Activated T-helper 9 cell treated with anti-CD3 and anti-CD28 coated beads, Interleukin-2, amount 50 U/mL, for 16 hours (primary cell): Measurements from ENCODE around the gene FBXW11.
A peak's percentile ranks its signal among the peaks of the same experiment; 100 is the strongest.
"Not testable (repeated sequence)": the region's sequence is repeated elsewhere in the genome, so short reads cannot be mapped to it uniquely, and the experiment has no call there.

Experiments used
- DNase-seq: peaks from one replicate; pipeline ENCODE4 v3.0.0-alpha.2; 2020; ENCODE audit warnings: low read depth

Gene FBXW11

DNA sequence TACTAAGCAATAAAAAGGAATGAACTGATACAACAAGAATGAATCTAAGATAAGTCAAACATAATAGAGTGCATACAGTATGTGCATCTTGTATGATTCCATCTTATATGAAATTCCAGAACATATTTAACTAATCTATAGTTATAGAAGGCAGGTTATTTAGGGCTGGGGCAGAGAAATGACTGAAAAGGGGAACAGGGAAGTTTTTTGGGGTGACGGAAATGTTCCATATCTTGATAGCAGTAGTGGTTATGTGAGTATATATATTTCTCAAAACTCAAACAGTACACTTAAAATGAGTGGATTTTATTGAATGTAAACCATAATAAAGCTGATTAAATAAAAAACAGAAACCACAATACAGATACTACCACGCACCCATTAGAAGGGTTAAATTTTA is 24.6 kb downstream of the FBXW11 start:
- DNase-seq = no peak

DNA sequence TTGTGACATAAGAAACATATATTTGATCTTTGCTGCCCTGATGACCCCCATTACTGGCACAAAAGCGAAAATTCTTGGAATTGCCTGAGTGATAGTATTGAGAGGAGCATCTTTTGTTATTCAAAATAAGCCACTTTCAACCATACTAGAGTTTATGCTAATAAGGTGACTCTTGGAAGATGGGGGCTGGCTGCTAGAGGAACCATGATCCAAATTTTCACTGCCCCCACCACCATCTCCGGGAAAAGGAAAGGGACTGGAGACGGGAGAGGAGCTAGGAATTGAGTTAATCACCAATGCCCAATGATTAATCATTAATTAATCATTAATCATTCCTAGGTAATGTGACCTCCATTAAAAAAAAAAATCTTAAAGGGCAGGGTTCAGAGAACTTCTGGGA is 25.6 kb downstream of the FBXW11 start:
- DNase-seq = no peak

DNA sequence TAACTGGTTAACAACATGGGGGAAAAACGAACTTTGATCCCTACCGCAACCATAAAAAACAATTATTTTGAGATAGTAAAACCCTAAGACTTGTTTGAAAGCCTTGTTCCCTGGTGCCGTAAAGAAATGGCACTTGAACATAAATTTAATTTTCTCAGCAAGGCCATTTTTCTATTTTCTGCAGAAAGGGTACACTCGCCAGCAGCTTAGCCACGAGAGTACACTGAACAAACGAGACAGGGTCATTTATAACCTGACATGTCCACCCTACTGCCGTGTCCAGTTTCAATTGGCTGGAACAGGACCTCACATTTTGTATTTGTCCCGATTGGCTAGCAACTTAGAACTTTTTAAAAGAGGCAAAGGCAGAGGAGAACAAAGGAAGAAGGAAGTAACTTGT is 26.8 kb downstream of the FBXW11 start:
- DNase-seq = no peak

DNA sequence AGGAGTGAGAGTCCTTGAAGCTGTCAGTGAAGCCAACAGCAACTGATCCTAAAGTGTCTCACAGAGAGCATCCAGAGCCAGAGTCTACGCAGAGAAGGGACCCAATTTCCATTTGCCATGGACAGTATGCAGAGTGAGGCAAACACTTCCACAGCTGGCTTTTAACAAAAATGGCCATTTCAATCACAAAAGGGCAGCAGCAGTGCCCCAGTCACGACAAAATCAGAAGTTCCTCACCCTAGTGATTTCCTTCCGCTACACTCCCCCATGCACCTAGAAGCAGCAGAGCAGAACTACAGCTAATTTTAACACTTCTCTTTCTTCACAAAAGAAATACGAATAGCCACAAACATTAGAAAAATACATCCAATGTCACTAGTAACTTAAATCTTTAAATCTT is 27.9 kb downstream of the FBXW11 start:
- DNase-seq = no peak

DNA sequence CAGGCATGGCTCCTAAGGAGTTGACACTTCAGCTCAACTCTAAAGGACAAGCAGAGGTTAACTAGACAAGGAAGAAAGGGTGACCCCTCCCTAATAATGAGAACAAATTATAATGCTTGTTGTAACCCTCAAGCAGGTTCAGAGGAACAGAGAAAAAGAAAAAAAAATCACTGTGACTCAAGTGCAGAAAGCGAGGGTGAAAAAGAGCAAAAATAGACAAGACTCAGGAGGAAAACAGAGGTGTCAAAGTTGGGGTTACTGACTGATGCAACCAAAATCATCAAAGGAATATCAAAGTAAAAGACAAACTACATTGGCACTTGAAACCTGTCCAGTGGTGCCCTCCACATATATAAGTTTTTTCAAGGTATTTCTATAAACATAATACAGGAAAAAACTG is 28.4 kb downstream of the FBXW11 start:
- no peak for DNase-seq

DNA sequence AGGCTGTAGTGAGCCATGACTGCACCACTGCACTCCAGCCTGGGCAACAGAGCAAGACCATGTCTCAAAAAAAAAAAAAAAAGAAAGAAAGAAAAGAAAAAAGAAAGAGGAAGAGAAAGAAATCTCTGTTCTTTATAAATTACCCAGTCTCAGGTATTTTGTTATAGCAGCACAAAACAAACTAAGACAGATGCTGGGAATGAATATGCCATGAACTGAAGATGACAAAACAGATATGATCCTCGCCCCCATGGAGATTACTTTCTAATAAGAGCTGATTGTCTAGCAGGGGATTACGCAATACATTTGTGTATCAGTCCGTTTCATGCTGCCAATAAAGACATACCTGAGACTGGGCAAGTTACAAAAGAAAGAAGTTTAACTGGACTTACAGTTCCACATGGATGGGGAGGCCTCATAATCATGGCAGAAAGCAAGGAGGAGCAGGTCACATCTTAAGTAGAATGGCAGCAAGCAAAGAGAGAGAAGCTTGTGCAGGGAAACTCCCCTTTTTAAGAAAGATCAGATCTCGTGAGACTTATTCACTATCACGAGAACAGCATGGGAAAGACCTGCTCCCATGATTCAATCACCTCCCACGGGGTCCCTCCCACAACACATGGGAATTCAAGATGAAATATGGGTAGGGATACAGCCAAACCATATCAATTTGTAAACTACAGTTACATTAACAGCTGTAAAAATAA is 29.0 kb downstream of the FBXW11 start:
- DNase-seq = not testable (repeated sequence)

DNA sequence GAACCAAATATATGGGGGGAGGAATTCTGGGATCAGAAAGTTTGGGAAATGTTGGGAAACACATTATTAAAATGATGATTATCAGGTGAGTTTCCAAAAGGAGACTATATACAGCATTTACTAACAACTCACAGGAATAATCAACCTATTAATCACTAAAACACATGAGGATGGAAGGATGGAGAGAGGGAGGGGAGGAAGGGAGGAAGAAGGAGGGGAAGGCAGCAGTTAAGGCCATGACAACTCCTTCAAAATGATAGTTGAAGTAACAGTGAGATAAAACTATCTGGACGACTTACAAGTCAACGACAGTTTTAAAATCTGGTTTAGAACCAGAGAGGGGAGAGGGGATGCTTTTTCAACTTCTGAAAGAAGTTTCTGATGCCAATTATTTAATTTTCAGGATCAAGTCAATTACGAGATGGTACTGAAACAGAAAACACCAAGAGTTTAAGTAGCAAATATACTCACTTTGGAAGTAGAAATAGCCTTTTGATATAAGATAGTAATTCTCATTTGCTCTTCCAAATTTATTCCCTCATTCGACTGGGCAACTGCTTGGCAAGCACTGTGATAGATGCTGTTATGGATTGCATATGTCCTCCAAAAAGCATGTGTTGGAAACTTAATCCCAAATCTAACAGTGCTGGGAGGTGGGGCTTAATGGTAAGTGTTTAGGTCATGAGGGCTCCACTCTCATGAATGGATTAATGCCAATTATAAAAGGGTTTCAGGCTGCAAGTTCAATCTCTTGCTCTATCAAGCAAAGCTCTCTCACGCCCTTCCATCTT is 30.4 kb downstream of the FBXW11 start:
- DNase-seq = no peak

DNA sequence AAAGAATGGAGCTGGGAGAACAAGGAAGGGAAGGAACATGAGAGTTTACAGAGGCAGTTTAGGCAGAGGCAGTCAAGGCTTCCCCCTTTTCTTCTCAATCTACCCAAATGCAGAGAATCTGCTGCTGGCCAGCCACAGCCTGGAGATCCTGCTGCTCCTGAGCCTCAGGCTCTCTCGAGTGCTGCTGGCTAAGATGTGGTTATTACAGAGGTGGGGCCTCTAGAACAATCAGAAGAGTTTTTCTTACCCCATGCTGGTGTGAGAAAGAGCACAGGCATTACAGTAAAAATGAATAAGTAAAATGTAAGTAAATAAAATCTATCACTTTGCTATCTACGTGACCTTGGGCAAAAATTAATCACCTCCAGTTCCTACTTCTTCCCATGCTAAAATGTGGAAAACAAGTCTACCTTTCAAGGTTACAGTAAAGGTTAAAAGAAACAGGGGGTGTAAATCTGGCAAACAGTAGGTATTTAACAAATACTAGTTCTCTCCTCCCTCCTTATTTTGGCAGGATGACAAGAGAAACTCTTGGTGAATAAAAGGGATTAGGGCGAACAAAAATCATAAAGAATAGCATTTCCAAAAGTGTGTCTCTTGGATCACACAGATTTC is 31.1 kb downstream of the FBXW11 start:
- no peak for DNase-seq

DNA sequence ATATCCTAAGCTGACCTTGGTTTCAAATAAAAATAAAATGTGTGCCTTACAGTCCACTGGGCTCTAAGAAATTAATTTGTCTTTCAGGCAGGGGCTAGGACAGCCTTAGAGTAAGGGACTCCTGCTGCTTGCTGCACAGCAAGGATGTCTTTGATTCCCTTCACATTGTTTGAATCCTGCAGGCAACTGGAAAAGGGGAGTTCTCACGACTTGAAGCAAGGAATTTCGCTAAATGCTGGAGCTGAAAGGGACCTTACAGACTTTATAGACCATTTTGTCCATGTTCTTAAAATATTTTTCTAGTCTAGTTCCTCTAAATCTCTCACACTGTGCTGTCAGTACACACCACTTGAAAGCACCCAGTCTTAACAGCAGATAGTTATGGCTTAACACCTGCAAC is 35.6 kb downstream of the FBXW11 start:
- no peak for DNase-seq

DNA sequence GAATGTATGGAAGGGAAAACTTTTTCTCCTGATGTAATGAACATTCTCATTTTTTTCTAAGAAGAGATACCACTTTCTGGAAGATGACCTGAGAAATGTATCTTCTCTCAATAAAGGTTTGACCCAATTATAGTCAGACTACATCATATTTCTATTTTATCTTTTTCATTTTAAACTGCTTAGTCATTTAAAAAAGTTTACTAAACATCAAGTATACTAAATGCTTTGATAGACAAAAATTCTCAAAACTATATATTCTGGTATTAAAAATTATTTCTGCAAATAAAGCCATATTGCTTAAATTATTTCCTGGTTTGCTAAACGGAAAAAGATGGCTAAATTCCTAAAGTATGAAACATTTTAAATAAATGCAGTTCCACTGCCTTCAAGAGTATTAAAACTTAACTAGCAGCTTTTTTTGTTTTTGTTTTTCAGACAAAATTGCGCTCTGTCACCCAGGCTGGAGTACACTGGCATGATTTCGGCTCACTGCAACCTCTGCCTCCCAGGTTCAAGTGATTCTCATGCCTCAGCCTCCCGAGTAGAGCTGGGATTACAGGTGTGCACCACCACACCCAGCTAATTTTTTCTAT is 37.1 kb downstream of the FBXW11 start:
- DNase-seq = no peak

DNA sequence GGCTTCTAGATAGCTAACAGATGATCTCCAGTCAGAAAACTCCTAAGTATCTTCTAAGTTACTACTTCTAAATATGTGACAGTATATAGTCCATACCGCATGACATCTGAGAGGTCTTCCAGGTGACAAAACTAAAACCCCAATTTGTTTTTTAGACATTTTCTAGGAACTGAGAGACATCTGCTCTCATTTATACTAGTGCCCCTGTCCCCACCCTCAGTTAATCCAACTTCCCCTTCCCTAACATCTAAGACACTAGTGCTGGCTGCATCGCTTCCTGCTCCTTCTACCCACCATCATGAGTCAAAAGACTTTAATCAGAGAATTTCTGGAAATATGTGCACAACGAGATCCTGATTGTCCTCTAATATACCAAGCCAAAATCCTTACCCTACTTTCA is 37.9 kb downstream of the FBXW11 start:
- DNase-seq = no peak

DNA sequence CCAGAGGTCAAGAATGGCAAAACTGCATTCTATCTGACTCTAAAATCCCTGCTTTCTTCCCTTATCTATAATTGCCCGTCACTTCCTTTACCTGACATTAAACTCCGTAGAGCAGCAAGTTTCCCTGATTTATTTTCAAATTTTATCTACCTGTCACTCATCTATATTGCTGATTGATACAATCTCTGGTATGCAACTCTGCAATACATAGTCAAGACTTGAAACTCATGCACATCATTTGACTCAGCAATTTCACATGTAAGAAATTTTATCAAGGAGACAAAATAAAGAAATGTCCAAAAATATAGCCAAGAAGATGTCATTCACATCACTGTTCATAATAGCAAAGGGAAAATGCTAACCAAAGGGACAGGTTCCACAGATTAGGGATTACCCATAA is 39.5 kb downstream of the FBXW11 start:
- no peak for DNase-seq

DNA sequence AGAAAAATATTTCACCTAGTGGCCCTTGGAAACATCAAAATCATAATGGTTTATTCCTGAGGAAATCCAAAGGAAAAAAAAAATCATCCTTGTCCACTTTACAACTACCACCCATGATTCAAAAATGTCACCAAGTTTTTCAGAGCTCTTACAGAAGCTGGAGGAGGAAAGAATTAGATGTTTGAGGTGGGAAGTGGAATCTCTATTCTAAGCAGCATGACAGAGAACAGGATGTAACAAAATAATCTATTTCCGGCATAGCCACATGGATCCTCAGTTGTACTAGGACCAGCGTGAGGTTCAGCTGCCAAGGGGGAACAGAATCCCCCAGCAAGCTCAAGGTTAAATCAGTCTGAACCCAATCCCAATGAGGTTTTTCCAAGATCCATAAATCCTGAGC is 40.2 kb downstream of the FBXW11 start:
- no peak for DNase-seq

DNA sequence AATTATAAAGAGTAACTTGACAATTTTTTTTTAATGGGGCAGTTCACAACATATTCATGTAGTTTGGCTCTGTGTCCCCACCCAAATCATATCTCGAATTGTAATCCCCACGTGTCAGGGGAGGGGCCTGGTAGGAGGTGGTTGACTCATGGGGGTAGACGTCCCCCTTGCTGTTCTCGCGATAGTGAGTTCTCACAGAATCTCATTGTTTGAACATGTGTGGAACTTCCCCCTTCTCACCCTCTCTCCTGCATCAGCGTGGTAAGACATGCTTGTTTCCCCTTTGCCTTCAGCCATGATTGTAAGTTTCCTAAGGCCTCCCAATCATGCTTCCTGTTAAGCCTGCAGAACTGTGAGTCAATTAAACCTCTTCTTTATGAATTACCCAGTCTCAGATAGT is 40.7 kb downstream of the FBXW11 start:
- DNase-seq = peak; percentile 12

DNA sequence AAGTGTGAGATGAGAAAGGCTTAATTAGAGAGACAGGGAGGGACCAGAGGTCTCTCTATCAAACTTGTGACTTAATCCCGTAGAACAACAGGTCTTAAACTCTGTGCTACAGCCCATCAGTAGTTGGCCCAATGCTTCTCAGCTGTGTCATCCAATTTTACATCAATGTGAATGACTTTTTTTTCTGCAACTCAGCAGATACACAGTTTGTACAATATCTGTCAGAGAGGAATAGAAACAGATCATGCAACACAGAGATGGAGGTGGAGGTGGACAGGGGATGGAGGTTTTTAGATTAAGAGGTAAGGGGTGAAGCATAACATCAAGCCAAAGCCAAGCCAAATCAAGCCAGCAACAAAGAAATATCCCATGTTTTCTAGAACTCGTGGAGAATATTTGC is 43.0 kb downstream of the FBXW11 start:
- no peak for DNase-seq

DNA sequence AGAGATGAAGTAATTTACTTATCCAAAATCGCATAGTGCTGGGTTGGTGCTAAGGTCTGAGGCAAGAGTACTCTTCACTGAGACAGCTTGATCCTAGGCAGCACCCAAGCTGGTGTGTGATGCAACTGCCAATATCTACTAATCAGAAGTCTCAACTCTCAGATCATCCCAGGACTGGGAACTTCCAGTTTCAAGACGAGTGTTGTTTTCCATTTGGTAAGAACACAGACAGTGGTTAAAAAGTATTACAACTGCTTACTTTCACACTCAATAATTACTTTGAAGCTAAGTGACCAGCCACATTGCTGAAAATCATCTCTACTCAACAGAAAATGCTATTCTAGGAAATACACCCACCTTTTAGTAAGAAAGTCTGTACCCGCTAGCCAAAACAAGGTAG is 45.3 kb downstream of the FBXW11 start:
- no peak for DNase-seq

DNA sequence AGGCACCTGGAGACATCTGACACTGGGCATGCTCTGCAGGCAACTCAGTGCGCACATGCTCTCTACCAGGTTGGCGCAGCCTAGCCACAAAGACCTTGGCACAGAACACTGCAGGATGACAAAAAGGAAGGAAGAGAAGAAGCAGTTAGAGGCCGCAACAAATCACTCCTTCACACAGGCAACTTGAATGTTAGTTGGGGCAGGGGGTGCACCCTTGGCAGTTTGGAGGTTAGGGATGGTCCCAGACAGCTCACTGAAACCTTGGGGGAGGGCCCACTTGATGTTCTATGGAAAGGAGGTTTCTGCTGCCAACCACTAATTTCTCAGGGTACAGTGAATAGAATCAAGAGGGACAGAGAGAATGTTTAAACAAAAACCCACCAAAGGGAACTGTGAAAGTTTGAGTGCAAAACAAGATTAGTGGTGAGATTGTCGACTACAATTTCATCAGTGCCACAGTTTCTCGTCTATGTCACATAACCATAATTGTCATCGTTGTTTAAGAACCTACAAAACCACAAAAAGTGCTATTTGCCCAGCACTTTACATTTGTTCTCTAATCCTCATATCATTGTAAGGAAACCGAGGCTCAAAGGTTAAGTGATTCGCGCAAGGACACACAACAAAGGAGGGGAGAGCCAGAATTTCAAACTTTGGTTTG is 48.7 kb downstream of the FBXW11 start:
- peak; percentile 11 for DNase-seq

DNA sequence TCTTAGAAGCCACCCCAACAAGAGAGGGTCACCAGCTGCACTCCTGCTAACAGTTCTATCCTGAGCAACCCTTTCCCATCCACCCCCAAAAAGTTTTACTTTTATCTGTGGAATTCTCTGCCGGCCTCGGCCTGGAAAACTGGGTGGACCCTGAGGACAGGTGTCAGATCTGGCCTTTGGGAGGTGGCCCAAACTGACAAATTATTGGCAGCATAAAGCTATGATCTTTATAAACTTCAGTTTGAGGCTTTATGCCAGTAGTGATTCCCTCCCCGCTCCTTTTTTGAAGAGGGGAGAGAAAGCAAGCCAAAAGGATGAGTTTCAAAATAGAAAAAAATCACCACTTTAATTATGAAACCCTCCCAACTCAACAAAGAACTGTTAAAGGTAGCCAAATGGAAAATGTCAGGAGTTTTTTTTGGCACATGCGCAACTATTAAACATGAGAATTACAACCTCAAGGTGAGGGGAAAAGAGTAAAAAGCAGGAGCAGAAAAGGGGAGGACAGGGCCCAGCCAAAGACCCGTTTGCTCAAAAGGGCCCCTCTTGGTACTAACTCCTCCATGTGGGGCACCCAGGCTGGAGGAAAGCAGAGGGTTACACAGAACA is 49.4 kb downstream of the FBXW11 start:
- no peak for DNase-seq

DNA sequence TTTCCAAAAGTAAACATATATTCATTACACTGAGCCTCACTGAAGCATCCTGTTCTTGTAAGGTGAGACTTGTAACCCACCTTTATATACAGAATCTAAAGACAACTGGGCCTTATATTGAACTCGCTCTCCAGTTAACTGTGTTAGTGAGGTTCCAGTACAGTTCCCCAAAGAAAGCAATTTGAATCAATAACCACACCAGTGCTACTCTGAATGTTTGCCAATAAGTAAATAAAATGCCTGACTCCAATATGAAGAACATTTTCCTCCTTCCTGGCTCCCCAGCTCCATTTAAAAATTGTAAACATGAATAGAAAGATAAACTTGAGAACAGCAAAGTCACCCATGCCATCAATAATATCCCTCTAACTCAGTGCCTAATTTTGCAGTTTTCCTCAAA is 50.1 kb downstream of the FBXW11 start:
- no peak for DNase-seq

DNA sequence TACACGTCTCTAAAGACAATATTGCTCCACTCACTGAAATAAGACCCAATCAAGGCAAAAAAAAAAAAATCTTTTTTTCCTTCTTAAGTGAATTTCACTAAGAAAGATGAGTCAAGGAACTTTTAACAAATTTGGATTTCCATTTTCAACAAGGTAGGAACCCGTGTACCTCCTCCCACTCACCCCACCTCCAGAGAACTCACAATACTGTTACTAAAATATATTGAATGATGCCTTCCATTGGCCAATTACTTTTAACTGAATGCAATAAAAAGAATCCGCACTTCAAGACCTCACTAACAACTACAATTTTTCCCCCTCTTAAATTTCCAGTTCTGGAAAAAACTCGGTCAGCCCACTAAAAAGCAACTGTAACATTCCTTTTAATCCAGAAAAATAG is 50.7 kb downstream of the FBXW11 start:
- DNase-seq = no peak

DNA sequence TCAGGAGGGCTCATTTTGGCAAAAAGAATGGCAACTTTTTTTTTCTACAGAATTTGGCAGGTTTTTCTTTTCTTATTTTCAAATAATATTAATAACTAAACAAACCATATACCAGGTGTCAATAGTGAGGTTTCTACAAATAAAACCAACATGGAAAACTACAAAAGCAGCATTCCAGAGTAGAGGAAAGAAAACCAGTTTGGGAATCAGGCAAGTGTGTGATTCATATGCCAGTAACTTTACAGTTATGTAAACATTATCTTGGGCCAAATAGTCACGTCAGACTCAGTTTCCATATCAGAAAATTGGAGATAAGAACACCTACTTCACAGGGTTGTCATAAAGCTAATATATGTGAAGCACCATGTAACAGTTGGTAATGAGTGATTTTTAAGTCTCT is 51.7 kb downstream of the FBXW11 start:
- no peak for DNase-seq
